ENCODE results near the gene SLC12A7.

DNA sequence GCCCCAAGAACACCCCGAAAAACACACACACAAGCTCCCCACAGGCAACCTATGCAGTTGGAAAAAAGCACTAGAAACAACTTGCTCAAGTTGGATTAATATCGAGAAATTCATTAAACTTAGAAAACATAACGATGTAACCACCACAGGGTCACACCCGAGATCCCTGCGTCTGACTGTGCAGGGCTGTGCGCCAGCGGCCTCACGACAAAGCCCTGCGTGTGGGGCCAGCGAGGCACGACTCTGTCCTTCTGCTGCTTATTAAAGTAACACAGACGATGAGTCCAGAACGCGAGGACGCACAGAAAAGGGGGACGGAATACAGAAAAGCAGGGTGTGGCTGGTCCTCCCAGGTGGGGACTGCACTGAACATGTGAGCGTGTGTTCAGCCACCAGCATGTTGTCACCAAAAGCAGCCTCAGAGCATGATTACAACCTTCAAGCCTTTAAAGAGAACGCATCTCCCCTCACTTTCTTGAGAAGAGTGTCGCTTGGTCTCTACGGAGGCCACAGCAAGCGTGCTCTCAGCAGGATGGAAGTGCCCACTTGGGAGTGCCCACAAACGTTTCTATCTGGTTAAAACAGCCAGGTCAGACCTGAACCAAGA is 14.4 kb downstream of the SLC12A7 start:
- TF ChIP-seq POLR2A (IDR thresholded peaks at IDR 0.05): no peak
- TF ChIP-seq, protein P1, sequence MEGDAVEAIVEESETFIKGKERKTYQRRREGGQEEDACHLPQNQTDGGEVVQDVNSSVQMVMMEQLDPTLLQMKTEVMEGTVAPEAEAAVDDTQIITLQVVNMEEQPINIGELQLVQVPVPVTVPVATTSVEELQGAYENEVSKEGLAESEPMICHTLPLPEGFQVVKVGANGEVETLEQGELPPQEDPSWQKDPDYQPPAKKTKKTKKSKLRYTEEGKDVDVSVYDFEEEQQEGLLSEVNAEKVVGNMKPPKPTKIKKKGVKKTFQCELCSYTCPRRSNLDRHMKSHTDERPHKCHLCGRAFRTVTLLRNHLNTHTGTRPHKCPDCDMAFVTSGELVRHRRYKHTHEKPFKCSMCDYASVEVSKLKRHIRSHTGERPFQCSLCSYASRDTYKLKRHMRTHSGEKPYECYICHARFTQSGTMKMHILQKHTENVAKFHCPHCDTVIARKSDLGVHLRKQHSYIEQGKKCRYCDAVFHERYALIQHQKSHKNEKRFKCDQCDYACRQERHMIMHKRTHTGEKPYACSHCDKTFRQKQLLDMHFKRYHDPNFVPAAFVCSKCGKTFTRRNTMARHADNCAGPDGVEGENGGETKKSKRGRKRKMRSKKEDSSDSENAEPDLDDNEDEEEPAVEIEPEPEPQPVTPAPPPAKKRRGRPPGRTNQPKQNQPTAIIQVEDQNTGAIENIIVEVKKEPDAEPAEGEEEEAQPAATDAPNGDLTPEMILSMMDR (IDR thresholded peaks at IDR 0.05): no peak

Measured in right lobe of liver (tissue), 4 donors.